ENCODE results near the gene LOXL3. TPM values are rescaled to one million over a fixed set of nuclear protein-coding genes. Genes with fewer than 3 reads are reported as not detected.

Gene LOXL3
- polyA plus RNA-seq, 1 donor (not counting 4 experiments of a cell fraction or from before 2014, with no cell fraction given): 0.21 TPM

GRCh38 chr2:74593826-74594772, 40.4 kb upstream of the LOXL3 start:
- FAIRE-seq: no peak
- H3K9me3 ChIP-seq (ENCODE audit: control insufficient read depth, low read depth, low read length): no peaks in the 10 kb centered on the region
- H3K27me3 ChIP-seq (ENCODE audit: control insufficient read depth, extremely low read depth, insufficient read depth, low read length): peaks cover 7% of the 10 kb centered on the region
- no peaks in the 10 kb centered on the region for H3K36me3 ChIP-seq (ENCODE audit: control insufficient read depth in 2 of 2, extremely low read depth in 1 of 2, insufficient read depth in 2 of 2, low read length in 2 of 2)
- no peaks in the 10 kb centered on the region for H3K4me1 ChIP-seq (ENCODE audit: control insufficient read depth, extremely low read depth, insufficient read depth, low read length)
- no peak overlapping the region for H3K27ac ChIP-seq (ENCODE audit: control insufficient read depth, insufficient read depth, low read length)
- no peak overlapping the region for H3K4me3 ChIP-seq (ENCODE audit: control insufficient read depth in 2 of 3, extremely low read depth in 1 of 3, insufficient read depth in 2 of 3, low read depth in 1 of 3, low read length in 3 of 3)
- no peaks in the 10 kb centered on the region for H3K9me1 ChIP-seq (ENCODE audit: control insufficient read depth, extremely low read depth, insufficient read depth, low read length)
- no peak overlapping the region for H3K4me2 ChIP-seq (ENCODE audit: control insufficient read depth, extremely low read depth, insufficient read depth, low read depth, low read length)
- H2AFZ ChIP-seq (ENCODE audit: control insufficient read depth, low read length): no peak overlapping the region
- no peaks in the 10 kb centered on the region for H4K20me1 ChIP-seq (ENCODE audit: control insufficient read depth, extremely low read depth, insufficient read depth, low read length)
- dilution Hi-C loops (cut with MboI; ENCODE audit: extremely low pct_ligation_motif_present, low sequenced_read_pairs): no loop called here
- no peak overlapping the region for H3K9ac ChIP-seq (ENCODE audit: control insufficient read depth, extremely low read depth, insufficient read depth, low read length)
- DNase-seq (ENCODE audit: low read depth, low spot score): no peak
- TF ChIP-seq CTCF (optimal IDR thresholded peaks at IDR 0.05 in 1 of 3, IDR thresholded peaks at IDR 0.05 in 1 of 3, conservative IDR thresholded peaks at IDR 0.05 in 1 of 3; ENCODE audit: extremely low read depth in 1 of 3, insufficient read depth in 2 of 3, low read length in 3 of 3) (no peak), EZH2 (IDR thresholded peaks at IDR 0.05; ENCODE audit: low read length) (no peak)
- no peaks in the 10 kb centered on the region for H3K79me2 ChIP-seq (ENCODE audit: control insufficient read depth, insufficient read depth, low read length)

- dilution Hi-C loops (cut with MboI; ENCODE audit: extremely low pct_ligation_motif_present, low sequenced_read_pairs): no loop called here
- H3K4me3 ChIP-seq (ENCODE audit: control insufficient read depth in 2 of 3, extremely low read depth in 1 of 3, insufficient read depth in 2 of 3, low read depth in 1 of 3, low read length in 3 of 3): no peak overlapping the region
- FAIRE-seq (no peak), DNase-seq (ENCODE audit: low read depth, low spot score) (no peak)
- no peaks in the 10 kb centered on the region for H3K9me1 ChIP-seq (ENCODE audit: control insufficient read depth, extremely low read depth, insufficient read depth, low read length)
- no peak overlapping the region for H3K4me2 ChIP-seq (ENCODE audit: control insufficient read depth, extremely low read depth, insufficient read depth, low read depth, low read length)
- H3K27ac ChIP-seq (ENCODE audit: control insufficient read depth, insufficient read depth, low read length): no peak overlapping the region
- no peaks in the 10 kb centered on the region for H3K4me1 ChIP-seq (ENCODE audit: control insufficient read depth, extremely low read depth, insufficient read depth, low read length)
- no peak overlapping the region for H2AFZ ChIP-seq (ENCODE audit: control insufficient read depth, low read length)
- no peak overlapping the region for H3K9ac ChIP-seq (ENCODE audit: control insufficient read depth, extremely low read depth, insufficient read depth, low read length)
- no peaks in the 10 kb centered on the region for H3K79me2 ChIP-seq (ENCODE audit: control insufficient read depth, insufficient read depth, low read length)
- no peaks in the 10 kb centered on the region for H4K20me1 ChIP-seq (ENCODE audit: control insufficient read depth, extremely low read depth, insufficient read depth, low read length)
- peaks cover 7% of the 10 kb centered on the region for H3K27me3 ChIP-seq (ENCODE audit: control insufficient read depth, extremely low read depth, insufficient read depth, low read length)
- no peaks in the 10 kb centered on the region for H3K36me3 ChIP-seq (ENCODE audit: control insufficient read depth in 2 of 2, extremely low read depth in 1 of 2, insufficient read depth in 2 of 2, low read length in 2 of 2)
- no peaks in the 10 kb centered on the region for H3K9me3 ChIP-seq (ENCODE audit: control insufficient read depth, low read depth, low read length)
- no peak for TF ChIP-seq CTCF (optimal IDR thresholded peaks at IDR 0.05 in 1 of 3, IDR thresholded peaks at IDR 0.05 in 1 of 3, conservative IDR thresholded peaks at IDR 0.05 in 1 of 3; ENCODE audit: extremely low read depth in 1 of 3, insufficient read depth in 2 of 3, low read length in 3 of 3)
- no peak for TF ChIP-seq EZH2 (IDR thresholded peaks at IDR 0.05; ENCODE audit: low read length)
These were observed 34.9 kb upstream of the LOXL3 start for GRCh38 chr2:74588664-74589063.

Data from keratinocyte (primary cell).